ENCODE measurements around the gene MAP4K1. TPM values are rescaled to one million over a fixed set of nuclear protein-coding genes. Genes with fewer than 3 reads are reported as not detected.

MAP4K1 gene
- total RNA-seq, 2 donors from 2014 or later = 2.0 to 2.9 TPM

DNA sequence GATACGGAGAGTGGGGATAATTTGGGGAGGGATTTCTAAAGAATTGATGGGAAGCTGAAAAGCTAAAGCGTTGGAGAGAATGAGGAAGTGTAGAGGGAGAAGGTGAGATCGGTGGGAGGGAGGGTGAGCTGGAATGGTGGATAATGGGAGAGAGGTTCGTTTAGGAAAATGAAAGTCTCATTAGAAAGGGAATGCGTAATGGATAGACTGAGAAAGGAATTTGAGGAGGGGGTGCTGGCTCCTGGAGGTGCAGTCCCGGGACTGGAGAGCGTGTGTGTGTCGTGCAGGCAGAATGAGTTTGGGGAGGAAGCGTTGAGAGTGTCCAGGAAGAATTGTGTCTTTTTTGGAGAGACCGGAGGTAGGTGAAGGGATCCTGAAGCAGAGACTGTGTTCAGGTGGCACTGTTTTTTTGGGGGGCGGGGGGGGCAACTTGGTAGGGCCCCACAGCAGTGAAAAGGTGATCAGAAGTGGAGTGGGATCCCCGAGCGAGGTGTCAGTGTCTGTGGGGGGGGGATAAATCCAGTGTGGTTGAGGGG is 31.1 kb upstream of the MAP4K1 start:
- Histone ChIP-seq H3K36me3 (replicated peaks in 1 of 2; ENCODE audit: insufficient read depth in 1 of 2, low read depth in 2 of 2) (no peaks in the 10 kb centered on the region), H3K27ac (peak overlapping the region; percentile 89 to 98 (median 96)), H3K9me3 (no peaks in the 10 kb centered on the region), H3K4me1 (peaks cover 52% of the 10 kb centered on the region), H3K4me3 (peak overlapping the region; percentile 84 to 97), H3K27me3 (no peaks in the 10 kb centered on the region)
- TF ChIP-seq POLR2A (IDR thresholded peaks at IDR 0.05) = no peak
- TF ChIP-seq, protein P1, sequence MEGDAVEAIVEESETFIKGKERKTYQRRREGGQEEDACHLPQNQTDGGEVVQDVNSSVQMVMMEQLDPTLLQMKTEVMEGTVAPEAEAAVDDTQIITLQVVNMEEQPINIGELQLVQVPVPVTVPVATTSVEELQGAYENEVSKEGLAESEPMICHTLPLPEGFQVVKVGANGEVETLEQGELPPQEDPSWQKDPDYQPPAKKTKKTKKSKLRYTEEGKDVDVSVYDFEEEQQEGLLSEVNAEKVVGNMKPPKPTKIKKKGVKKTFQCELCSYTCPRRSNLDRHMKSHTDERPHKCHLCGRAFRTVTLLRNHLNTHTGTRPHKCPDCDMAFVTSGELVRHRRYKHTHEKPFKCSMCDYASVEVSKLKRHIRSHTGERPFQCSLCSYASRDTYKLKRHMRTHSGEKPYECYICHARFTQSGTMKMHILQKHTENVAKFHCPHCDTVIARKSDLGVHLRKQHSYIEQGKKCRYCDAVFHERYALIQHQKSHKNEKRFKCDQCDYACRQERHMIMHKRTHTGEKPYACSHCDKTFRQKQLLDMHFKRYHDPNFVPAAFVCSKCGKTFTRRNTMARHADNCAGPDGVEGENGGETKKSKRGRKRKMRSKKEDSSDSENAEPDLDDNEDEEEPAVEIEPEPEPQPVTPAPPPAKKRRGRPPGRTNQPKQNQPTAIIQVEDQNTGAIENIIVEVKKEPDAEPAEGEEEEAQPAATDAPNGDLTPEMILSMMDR (IDR thresholded peaks at IDR 0.05) = no peak
- DNase-seq (no peak), ATAC-seq (no peak)
- intact Hi-C loops (cut with DNase I) = no loop called here
- 0% methylated on average over 12 to 13 of the region's 13 CpGs for WGBS, 2 donors

GRCh38 chr19:38647966-38648768 is 30.4 kb upstream of the MAP4K1 start:
- intact Hi-C loops (cut with DNase I) = no loop called here
- no peaks in the 10 kb centered on the region for H3K9me3 ChIP-seq
- ATAC-seq (no peak), DNase-seq (no peak)
- TF ChIP-seq, protein P1 (IDR thresholded peaks at IDR 0.05) = no peak
- no peak for TF ChIP-seq POLR2A (IDR thresholded peaks at IDR 0.05)
- peak overlapping the region; percentile 89 to 98 (median 96) for H3K27ac ChIP-seq
- H3K4me1 ChIP-seq = peaks cover 45% of the 10 kb centered on the region
- WGBS, 2 donors = 1% methylated on average over 19 of the region's 19 CpGs
- peak overlapping the region; percentile 84 to 97 for H3K4me3 ChIP-seq
- no peaks in the 10 kb centered on the region for H3K36me3 ChIP-seq (replicated peaks in 1 of 2; ENCODE audit: insufficient read depth in 1 of 2, low read depth in 2 of 2)
- no peaks in the 10 kb centered on the region for H3K27me3 ChIP-seq

DNA sequence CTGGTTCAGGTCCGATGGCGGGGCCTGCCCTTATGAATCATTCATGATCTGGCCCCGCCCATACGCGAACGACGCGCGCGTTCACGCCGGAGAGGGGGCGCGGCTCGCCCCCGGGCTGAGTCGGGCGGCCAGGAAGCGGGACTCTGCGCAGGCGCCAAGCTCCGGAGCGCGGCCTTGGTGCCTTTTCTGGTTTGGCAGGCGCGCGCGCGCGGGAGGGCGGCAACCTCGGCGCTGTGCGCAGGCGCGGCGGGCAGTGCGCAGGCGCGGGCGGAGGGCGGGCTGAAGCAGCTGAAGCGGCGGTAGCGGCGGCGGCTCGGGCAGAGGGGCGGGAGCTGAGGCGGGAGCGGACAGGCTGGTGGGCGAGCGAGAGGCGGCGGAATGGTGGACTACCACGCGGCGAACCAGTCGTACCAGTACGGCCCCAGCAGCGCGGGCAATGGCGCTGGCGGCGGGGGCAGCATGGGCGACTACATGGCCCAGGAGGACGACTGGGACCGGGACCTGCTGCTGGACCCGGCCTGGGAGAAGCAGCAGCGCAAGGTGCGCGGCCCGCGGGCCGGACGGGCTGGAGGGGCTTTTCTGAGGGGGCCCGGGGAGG is 29.7 kb upstream of the MAP4K1 start, which contains the start of gene ACTN4:
Gene ACTN4 (plus strand): TSS at position 282 of the 598 bp plus-strand sequence. CDS start 97 bp downstream, at position 379.
- Histone ChIP-seq H3K4me1 (peaks cover 38% of the 10 kb centered on the region), H3K36me3 (replicated peaks in 1 of 2; ENCODE audit: insufficient read depth in 1 of 2, low read depth in 2 of 2) (no peaks in the 10 kb centered on the region), H3K4me3 (peak within 1 kb of the TSS; percentile 84 to 97), H3K27me3 (no peaks in the 10 kb centered on the region), H3K9me3 (no peaks in the 10 kb centered on the region), H3K27ac (peak within 1 kb of the TSS; percentile 89 to 98 (median 96))
- peak; percentile 98 to 100 (median 99) for TF ChIP-seq POLR2A (IDR thresholded peaks at IDR 0.05)
- TF ChIP-seq, protein P1 (IDR thresholded peaks at IDR 0.05) = peak in 1 of 7 experiments; percentile 8
- WGBS, 2 donors = 0% methylated on average over 6 to 72 of the region's 77 CpGs
- ATAC-seq (peak; percentile 93), DNase-seq (peak; percentile 99 to 100 (median 99))
- intact Hi-C loops (cut with DNase I) = no loop called here

- H3K27me3 ChIP-seq = no peaks in the 10 kb centered on the region
- H3K4me3 ChIP-seq = no peak overlapping the region
- H3K36me3 ChIP-seq (replicated peaks in 1 of 2; ENCODE audit: insufficient read depth in 1 of 2, low read depth in 2 of 2) = no peaks in the 10 kb centered on the region
- no peak for ATAC-seq
- no peak overlapping the region for H3K27ac ChIP-seq
- 82 to 94% methylated on average over 8 of the region's 8 CpGs for WGBS, 2 donors
- H3K4me1 ChIP-seq = peaks cover 11% of the 10 kb centered on the region
- intact Hi-C loops (cut with DNase I) = no loop called here
- no peaks in the 10 kb centered on the region for H3K9me3 ChIP-seq
- TF ChIP-seq, protein P1 (IDR thresholded peaks at IDR 0.05) = no peak
- TF ChIP-seq POLR2A (IDR thresholded peaks at IDR 0.05) = no peak
- no peak for DNase-seq
Observed at GRCh38 chr19:38644719-38645118, 27.0 kb upstream of the MAP4K1 start.

Measured in body of pancreas (tissue), 4 donors.